Liver (tissue), 3 donors: ENCODE data around the gene CRADD.

Experiments used
- ATF3 ChIP-seq: IDR thresholded peaks from 2 replicates; pipeline ENCODE4 v1.6.1; 2016; ENCODE audit warnings: antibody characterized with exemption
- CTCF ChIP-seq: fragments of 150-350 bp; IDR thresholded peaks from 2 replicates; pipeline ENCODE4 v1.5.1; 2017; ENCODE audit warnings: improper control_type of control experiment, low read depth, low read length; ENCODE audit not compliant: missing input control
- FOXA2 ChIP-seq: IDR thresholded peaks from 2 replicates; pipeline ENCODE4 v1.6.1; 2016; ENCODE audit warnings: antibody characterized with exemption
- GABPA ChIP-seq, 2 donors: IDR thresholded peaks in 1 of 2; conservative IDR thresholded peaks in 1 of 2; 2 replicates each; pipeline ENCODE4 v1.6.1; 2016; ENCODE audit warnings: antibody characterized with exemption in 2 of 2, mild to moderate bottlenecking in 1 of 2, moderate library complexity in 1 of 2
- HNF4A ChIP-seq, 2 donors: conservative IDR thresholded peaks; 2 replicates each; pipeline ENCODE4 v1.6.1; 2016; ENCODE audit warnings: antibody characterized with exemption in 2 of 2, mild to moderate bottlenecking in 2 of 2
- HNF4G ChIP-seq: IDR thresholded peaks from 2 replicates; pipeline ENCODE4 v1.6.1; 2016; ENCODE audit warnings: antibody characterized with exemption
- MAX ChIP-seq: IDR thresholded peaks from 2 replicates; pipeline ENCODE4 v1.6.1; 2016; ENCODE audit warnings: antibody characterized with exemption
- RAD21 ChIP-seq, 2 donors: IDR thresholded peaks; 2 replicates each; pipeline ENCODE4 v1.6.1; 2016; ENCODE audit warnings: antibody characterized with exemption in 2 of 2, mild to moderate bottlenecking in 2 of 2
- REST ChIP-seq: IDR thresholded peaks from 2 replicates; pipeline ENCODE4 v1.6.1; 2016; ENCODE audit warnings: antibody characterized with exemption, mild to moderate bottlenecking
- RXRA ChIP-seq, 2 donors: IDR thresholded peaks; 2 replicates each; pipeline ENCODE4 v1.6.1; 2017 to 2018; ENCODE audit warnings: antibody characterized with exemption in 2 of 2, mild to moderate bottlenecking in 1 of 2
- SP1 ChIP-seq: IDR thresholded peaks from 2 replicates; pipeline ENCODE4 v1.6.1; 2018; ENCODE audit warnings: antibody characterized with exemption, mild to moderate bottlenecking
- TAF1 ChIP-seq: conservative IDR thresholded peaks from 2 replicates; pipeline ENCODE4 v1.6.1; 2016; ENCODE audit warnings: antibody characterized with exemption, mild to moderate bottlenecking
- YY1 ChIP-seq: IDR thresholded peaks from 2 replicates; pipeline ENCODE4 v1.6.1; 2016; ENCODE audit warnings: antibody characterized with exemption, mild to moderate bottlenecking
- ZBTB33 ChIP-seq: IDR thresholded peaks from 2 replicates; pipeline ENCODE4 v1.6.1; 2016; ENCODE audit warnings: antibody characterized with exemption
- donor health status: healthy.
- donor health status: healthy.

- TF ChIP-seq YY1 (no peak), MAX (no peak), CTCF (no peak), ZBTB33 (no peak), HNF4G (no peak), REST (no peak), ATF3 (no peak), GABPA (IDR thresholded peaks at IDR 0.05 in 1 of 2, conservative IDR thresholded peaks at IDR 0.05 in 1 of 2) (no peak), RAD21 (IDR thresholded peaks at IDR 0.05) (no peak), HNF4A (conservative IDR thresholded peaks at IDR 0.05) (no peak), FOXA2 (no peak), TAF1 (no peak), SP1 (no peak), RXRA (IDR thresholded peaks at IDR 0.05) (no peak)
Measured at GRCh38 chr12:93756288-93756687, 79.1 kb downstream of the CRADD start.
